Pulmonary artery endothelial cell (primary cell): Measurements from ENCODE around the gene ANKRD40CL. TPM values are rescaled to one million over a fixed set of nuclear protein-coding genes. Genes with fewer than 3 reads are reported as not detected.
A peak's percentile ranks its signal among the peaks of the same experiment; 100 is the strongest.

ENCODE experiments used
- DNase-seq: peaks from one replicate; pipeline ENCODE4 v3.0.0-alpha.2; 2011; ENCODE audit warnings: low read depth, low spot score
- total RNA-seq: library from RNA; depleted of rRNA; stranded (reverse); fragments of >200 nt; gene quantifications from 2 replicates; pipeline ENCODE4 v1.2.3, GENCODE V29; 2014

ANKRD40CL gene
- total RNA-seq, 1 donor from 2014 or later = not detected

- DNase-seq = peak; percentile 77
These were observed 48.0 kb downstream of the ANKRD40CL start, which contains the start of gene LUC7L3 for GRCh38 chr17:50719144-50719923. Gene LUC7L3 (plus strand): TSS chr17:50719603. CDS start chr17:50719733, 130 bp downstream.

- no peak for DNase-seq
These were observed 51.8 kb downstream of the ANKRD40CL start for GRCh38 chr17:50715471-50715870.

- no peak for DNase-seq
These were observed 54.7 kb downstream of the ANKRD40CL start for GRCh38 chr17:50712641-50713040.

Other genes starting within 250 kb of the ANKRD40CL start
- gene EPN3, start 234.8 kb downstream of the ANKRD40CL start, total RNA-seq = 0.04 and 0.07 TPM in 2 replicates
- 47.2 and 57.8 TPM in 2 replicates for gene SPATA20, start 220.3 kb downstream of the ANKRD40CL start, total RNA-seq
- 0.04 TPM in 1 of 2 replicates, not detected in the other for gene CACNA1G, start 206.8 kb downstream of the ANKRD40CL start, total RNA-seq
- gene ABCC3, start 132.6 kb downstream of the ANKRD40CL start, total RNA-seq = 2.4 and 3.6 TPM in 2 replicates
- 34.2 and 40.7 TPM in 2 replicates for gene ANKRD40, start 59.6 kb downstream of the ANKRD40CL start, total RNA-seq
- 18.1 and 27.9 TPM in 2 replicates for gene LUC7L3, start 47.9 kb downstream of the ANKRD40CL start, total RNA-seq
- not detected in 2 replicates for gene WFIKKN2, start 68.1 kb upstream of the ANKRD40CL start, total RNA-seq
- 4.4 and 5.0 TPM in 2 replicates for gene TOB1, start 98.8 kb upstream of the ANKRD40CL start, total RNA-seq